ENCODE data around the gene AUTS2.

AUTS2 gene

GRCh38 chr7:70356085-70356786 is 758.0 kb downstream of the AUTS2 start:
- TF ChIP-seq EZH2phosphoT487 (IDR thresholded peaks at IDR 0.05; ENCODE audit: borderline replicate concordance), result no peak
- no peak for TF ChIP-seq CTCF (conservative IDR thresholded peaks at IDR 0.05; ENCODE audit: low read length)
- Histone ChIP-seq H3K27me3 (ENCODE audit: insufficient read depth, low read length, poor library complexity, severe bottlenecking) (no peaks in the 10 kb centered on the region), H3K4me1 (ENCODE audit: insufficient read depth, low read length, poor library complexity, severe bottlenecking) (peaks cover 22% of the 10 kb centered on the region), H3K9me3 (ENCODE audit: insufficient read depth, low read depth, low read length) (no peaks in the 10 kb centered on the region), H3K4me2 (ENCODE audit: low read depth, low read length, poor library complexity, severe bottlenecking) (no peak overlapping the region), H3K4me3 (ENCODE audit: low read length, poor library complexity, severe bottlenecking) (no peak overlapping the region), H4K20me1 (ENCODE audit: insufficient read depth, low read length, poor library complexity, severe bottlenecking) (no peaks in the 10 kb centered on the region), H2AFZ (ENCODE audit: low read length) (no peak overlapping the region), H3K9me2 (replicated peaks; ENCODE audit: low read depth, low read length) (no peaks in the 10 kb centered on the region), H3K9ac (ENCODE audit: low read depth, low read length, poor library complexity, severe bottlenecking) (no peak overlapping the region), H3K36me3 (ENCODE audit: insufficient read depth, low read length) (no peaks in the 10 kb centered on the region), H3F3A (ENCODE audit: low read depth) (no peaks in the 10 kb centered on the region), H3K79me2 (ENCODE audit: insufficient read depth, low read length) (no peaks in the 10 kb centered on the region)

GRCh38 chr7:70356787-70357328 is 758.6 kb downstream of the AUTS2 start:
- H3K4me1 ChIP-seq (ENCODE audit: insufficient read depth, low read length, poor library complexity, severe bottlenecking), result peaks cover 22% of the 10 kb centered on the region
- no peaks in the 10 kb centered on the region for H3K9me3 ChIP-seq (ENCODE audit: insufficient read depth, low read depth, low read length)
- H3K9ac ChIP-seq (ENCODE audit: low read depth, low read length, poor library complexity, severe bottlenecking), result no peak overlapping the region
- no peaks in the 10 kb centered on the region for H3F3A ChIP-seq (ENCODE audit: low read depth)
- no peaks in the 10 kb centered on the region for H3K36me3 ChIP-seq (ENCODE audit: insufficient read depth, low read length)
- H3K27me3 ChIP-seq (ENCODE audit: insufficient read depth, low read length, poor library complexity, severe bottlenecking), result no peaks in the 10 kb centered on the region
- no peak overlapping the region for H3K4me2 ChIP-seq (ENCODE audit: low read depth, low read length, poor library complexity, severe bottlenecking)
- H2AFZ ChIP-seq (ENCODE audit: low read length), result no peak overlapping the region
- TF ChIP-seq CTCF (conservative IDR thresholded peaks at IDR 0.05; ENCODE audit: low read length) (no peak), EZH2phosphoT487 (IDR thresholded peaks at IDR 0.05; ENCODE audit: borderline replicate concordance) (no peak)
- H3K4me3 ChIP-seq (ENCODE audit: low read length, poor library complexity, severe bottlenecking), result no peak overlapping the region
- H3K9me2 ChIP-seq (replicated peaks; ENCODE audit: low read depth, low read length), result no peaks in the 10 kb centered on the region
- no peaks in the 10 kb centered on the region for H3K79me2 ChIP-seq (ENCODE audit: insufficient read depth, low read length)
- no peaks in the 10 kb centered on the region for H4K20me1 ChIP-seq (ENCODE audit: insufficient read depth, low read length, poor library complexity, severe bottlenecking)

- no peaks in the 10 kb centered on the region for H3K79me2 ChIP-seq (ENCODE audit: insufficient read depth, low read length)
- H3K9me3 ChIP-seq (ENCODE audit: insufficient read depth, low read depth, low read length), result no peaks in the 10 kb centered on the region
- H3K4me3 ChIP-seq (ENCODE audit: low read length, poor library complexity, severe bottlenecking), result no peak overlapping the region
- peaks cover 5% of the 10 kb centered on the region for H3K4me1 ChIP-seq (ENCODE audit: insufficient read depth, low read length, poor library complexity, severe bottlenecking)
- no peaks in the 10 kb centered on the region for H3K27me3 ChIP-seq (ENCODE audit: insufficient read depth, low read length, poor library complexity, severe bottlenecking)
- no peaks in the 10 kb centered on the region for H3F3A ChIP-seq (ENCODE audit: low read depth)
- no peak overlapping the region for H3K9ac ChIP-seq (ENCODE audit: low read depth, low read length, poor library complexity, severe bottlenecking)
- H4K20me1 ChIP-seq (ENCODE audit: insufficient read depth, low read length, poor library complexity, severe bottlenecking), result no peaks in the 10 kb centered on the region
- no peak overlapping the region for H3K4me2 ChIP-seq (ENCODE audit: low read depth, low read length, poor library complexity, severe bottlenecking)
- no peaks in the 10 kb centered on the region for H3K36me3 ChIP-seq (ENCODE audit: insufficient read depth, low read length)
- TF ChIP-seq CTCF (conservative IDR thresholded peaks at IDR 0.05; ENCODE audit: low read length) (no peak), EZH2phosphoT487 (IDR thresholded peaks at IDR 0.05; ENCODE audit: borderline replicate concordance) (no peak)
- no peak overlapping the region for H2AFZ ChIP-seq (ENCODE audit: low read length)
- no peaks in the 10 kb centered on the region for H3K9me2 ChIP-seq (replicated peaks; ENCODE audit: low read depth, low read length)
These were observed 762.3 kb downstream of the AUTS2 start for GRCh38 chr7:70360557-70360956.
